SKM-1 treated with dmso at 0.1 percent for 144 hours (cell line): Measurements from ENCODE around the gene KNDC1.
"Not testable (repeated sequence)": the region's sequence is repeated elsewhere in the genome, so short reads cannot be mapped to it uniquely, and the experiment has no call there.

Experiments used
- DNase-seq: peaks from one replicate; lab custom pipeline; 2025; ENCODE audit not compliant: unreplicated experiment; lab: John Stamatoyannopoulos, UW

KNDC1 gene

GRCh38 chr10:133254421-133255120 lies 94.6 kb downstream of the KNDC1 start:
- DNase-seq, result no peak

GRCh38 chr10:133255323-133255722 lies 95.3 kb downstream of the KNDC1 start:
- DNase-seq, result no peak

- peak; percentile 55 for DNase-seq
Observed at GRCh38 chr10:133257489-133258065, 97.6 kb downstream of the KNDC1 start.

GRCh38 chr10:133258066-133258817 lies 98.2 kb downstream of the KNDC1 start:
- no peak for DNase-seq

GRCh38 chr10:133258818-133259601 lies 99.0 kb downstream of the KNDC1 start:
- DNase-seq, result peak; percentile 96

GRCh38 chr10:133259602-133259989 lies 99.6 kb downstream of the KNDC1 start:
- no peak for DNase-seq

GRCh38 chr10:133260895-133261725 lies 101.1 kb downstream of the KNDC1 start:
- DNase-seq, result peak; percentile 26

GRCh38 chr10:133261726-133262325 lies 101.8 kb downstream of the KNDC1 start:
- peak; percentile 47 for DNase-seq

GRCh38 chr10:133262696-133263095 lies 102.7 kb downstream of the KNDC1 start:
- DNase-seq, result no peak

GRCh38 chr10:133263674-133264073 lies 103.7 kb downstream of the KNDC1 start:
- no peak for DNase-seq

GRCh38 chr10:133264461-133264860 lies 104.4 kb downstream of the KNDC1 start:
- peak; percentile 36 for DNase-seq

GRCh38 chr10:133265052-133265451 lies 105.0 kb downstream of the KNDC1 start:
- not testable (repeated sequence) for DNase-seq

- DNase-seq, result no peak
Observed at GRCh38 chr10:133266056-133266795, 106.2 kb downstream of the KNDC1 start.

GRCh38 chr10:133267293-133267692 lies 107.3 kb downstream of the KNDC1 start:
- no peak for DNase-seq

GRCh38 chr10:133267829-133268228 lies 107.8 kb downstream of the KNDC1 start:
- no peak for DNase-seq

GRCh38 chr10:133268532-133268931 lies 108.5 kb downstream of the KNDC1 start:
- no peak for DNase-seq

- DNase-seq, result no peak
Observed at GRCh38 chr10:133269367-133269766, 109.3 kb downstream of the KNDC1 start.

- no peak for DNase-seq
Observed at GRCh38 chr10:133270204-133270603, 110.2 kb downstream of the KNDC1 start.

GRCh38 chr10:133270773-133271297 lies 110.8 kb downstream of the KNDC1 start:
- DNase-seq, result no peak
